Stimulated activated CD8-positive, alpha-beta memory T cell treated with anti-CD3 and anti-CD28 coated beads, Interleukin-12 subunit alpha, Interleukin-12 subunit beta, amount 100 ng/mL, for 24 hours (primary cell): ENCODE results near the gene FLRT1.

Source experiments
- DNase-seq: peaks from one replicate; pipeline ENCODE4 v3.0.0-alpha.2; 2020; ENCODE audit errors: extremely low read depth

The FLRT1 gene

DNA sequence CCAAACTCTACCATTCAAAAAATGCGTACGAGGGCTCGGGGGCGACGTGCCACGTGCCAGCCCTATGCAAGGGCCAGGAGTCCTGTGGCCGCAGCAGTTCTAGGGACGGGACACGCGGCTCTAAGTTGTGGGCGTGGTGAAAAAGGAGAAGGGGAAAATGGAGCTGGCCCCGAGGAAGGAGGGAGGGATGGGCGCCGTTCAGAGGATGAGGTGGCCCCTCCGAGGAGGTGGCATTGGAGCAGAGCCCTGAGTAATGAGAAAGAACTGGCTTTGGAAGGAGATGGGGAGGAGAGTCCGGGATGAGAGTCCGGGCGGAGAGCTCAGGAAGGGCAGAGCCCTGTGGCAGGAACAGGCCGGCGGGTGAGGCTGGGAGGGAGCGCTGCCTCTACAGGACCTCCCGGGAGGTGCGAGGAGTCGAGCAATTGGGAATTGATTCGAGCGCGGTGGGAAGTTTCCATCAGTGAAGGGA, 28.5 kb upstream of the FLRT1 start:
- DNase-seq, result no peak

DNA sequence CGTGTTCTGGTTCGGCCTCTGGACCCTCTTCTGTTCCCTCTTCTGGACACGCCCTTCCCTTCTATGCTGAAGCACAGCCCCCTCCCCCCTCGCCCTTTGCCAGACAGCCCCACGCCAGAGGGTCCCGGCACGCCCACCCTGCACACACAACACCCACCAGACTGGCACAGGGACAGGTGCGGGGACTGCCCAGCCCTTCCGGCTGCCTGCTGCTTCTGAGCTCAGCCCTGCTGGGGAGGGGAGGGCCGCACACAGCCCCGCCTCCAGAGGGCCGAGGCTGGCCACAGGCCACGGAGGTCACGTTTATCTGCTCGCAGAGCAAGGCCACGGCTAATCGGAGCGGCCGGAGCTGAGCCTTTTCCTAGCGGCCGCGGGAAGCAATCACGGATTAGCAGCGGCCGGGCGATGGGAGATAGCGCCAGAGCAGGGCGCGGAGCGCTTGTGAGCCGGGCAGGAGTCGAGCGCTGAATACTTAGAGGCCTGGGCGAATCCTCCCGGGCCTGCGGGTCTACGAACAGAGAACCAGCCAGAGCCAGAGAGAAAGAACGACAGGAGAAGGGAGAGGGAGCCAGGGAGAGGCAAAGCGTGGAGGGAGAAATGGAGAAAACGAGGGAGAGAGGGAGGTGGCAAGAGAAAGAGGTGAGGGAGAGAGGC, 28.0 kb upstream of the FLRT1 start:
- DNase-seq, result no peak

GRCh38 chr11:64008283-64008913, 27.3 kb upstream of the FLRT1 start:
- no peak for DNase-seq

GRCh38 chr11:64008914-64009633, 26.7 kb upstream of the FLRT1 start:
- no peak for DNase-seq

GRCh38 chr11:64009710-64010109, 26.0 kb upstream of the FLRT1 start:
- no peak for DNase-seq

- DNase-seq, result no peak
These were observed 24.9 kb upstream of the FLRT1 start for GRCh38 chr11:64010783-64011182.

- DNase-seq, result no peak
These were observed 24.4 kb upstream of the FLRT1 start for GRCh38 chr11:64011371-64011770.

- no peak for DNase-seq
These were observed 22.4 kb upstream of the FLRT1 start for GRCh38 chr11:64013141-64013896.

DNA sequence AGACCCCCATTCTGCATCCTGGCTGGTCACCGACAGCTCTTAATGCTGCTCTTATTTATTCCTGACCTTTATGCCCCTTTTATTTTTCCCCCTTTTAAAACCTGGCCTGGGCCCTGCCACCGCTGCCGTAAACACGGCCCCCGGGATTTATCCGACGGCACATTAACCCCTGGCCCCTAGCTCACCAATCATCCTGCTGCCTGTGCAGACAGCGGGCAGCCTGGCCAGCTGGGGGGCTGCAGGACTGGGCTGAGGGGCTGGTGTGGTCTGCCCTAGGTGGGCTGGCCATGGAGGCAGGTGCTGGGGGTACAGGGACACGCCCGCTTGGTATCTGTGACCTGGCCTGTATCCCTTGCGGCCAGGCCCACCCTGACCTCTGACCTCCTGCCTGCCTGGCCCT, 21.4 kb upstream of the FLRT1 start:
- DNase-seq, result no peak

- no peak for DNase-seq
These were observed 20.2 kb upstream of the FLRT1 start for GRCh38 chr11:64015510-64015909.

- no peak for DNase-seq
These were observed 19.5 kb upstream of the FLRT1 start for GRCh38 chr11:64015935-64016845.

DNA sequence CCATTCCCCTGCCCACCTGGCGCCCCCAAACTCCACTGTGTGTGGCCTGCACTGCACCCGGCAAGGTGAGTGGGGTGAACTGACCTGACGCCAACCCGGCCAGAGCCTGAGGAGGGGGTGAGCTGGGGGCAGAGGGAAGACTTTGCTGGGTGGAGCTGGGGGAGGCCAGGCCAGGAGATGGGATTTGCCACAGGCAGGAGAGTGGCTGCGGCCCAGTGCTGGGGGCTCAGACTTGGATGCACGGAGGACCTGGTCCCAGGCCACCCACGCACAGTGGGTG, 17.8 kb upstream of the FLRT1 start:
- no peak for DNase-seq

DNA sequence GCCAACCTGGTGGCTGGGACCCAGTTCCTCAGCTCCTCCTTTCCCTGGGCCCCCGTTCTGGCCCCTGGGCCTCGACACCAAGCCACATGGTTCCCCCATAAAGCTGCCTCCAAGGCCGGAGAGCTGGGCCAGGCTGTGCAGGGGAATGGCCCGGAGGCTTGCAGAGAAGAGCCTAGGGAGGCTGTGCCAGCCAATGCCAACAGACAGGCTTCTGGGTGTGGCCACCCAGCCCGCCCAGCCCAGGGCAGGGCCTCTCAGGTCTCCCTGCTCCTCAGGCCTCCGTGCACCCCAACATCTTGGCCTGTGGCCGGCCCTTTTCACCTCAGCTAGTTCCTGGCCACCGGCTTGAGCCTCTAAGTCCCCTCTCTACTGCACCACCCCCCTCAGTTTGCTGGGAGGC, 17.4 kb upstream of the FLRT1 start:
- no peak for DNase-seq

DNA sequence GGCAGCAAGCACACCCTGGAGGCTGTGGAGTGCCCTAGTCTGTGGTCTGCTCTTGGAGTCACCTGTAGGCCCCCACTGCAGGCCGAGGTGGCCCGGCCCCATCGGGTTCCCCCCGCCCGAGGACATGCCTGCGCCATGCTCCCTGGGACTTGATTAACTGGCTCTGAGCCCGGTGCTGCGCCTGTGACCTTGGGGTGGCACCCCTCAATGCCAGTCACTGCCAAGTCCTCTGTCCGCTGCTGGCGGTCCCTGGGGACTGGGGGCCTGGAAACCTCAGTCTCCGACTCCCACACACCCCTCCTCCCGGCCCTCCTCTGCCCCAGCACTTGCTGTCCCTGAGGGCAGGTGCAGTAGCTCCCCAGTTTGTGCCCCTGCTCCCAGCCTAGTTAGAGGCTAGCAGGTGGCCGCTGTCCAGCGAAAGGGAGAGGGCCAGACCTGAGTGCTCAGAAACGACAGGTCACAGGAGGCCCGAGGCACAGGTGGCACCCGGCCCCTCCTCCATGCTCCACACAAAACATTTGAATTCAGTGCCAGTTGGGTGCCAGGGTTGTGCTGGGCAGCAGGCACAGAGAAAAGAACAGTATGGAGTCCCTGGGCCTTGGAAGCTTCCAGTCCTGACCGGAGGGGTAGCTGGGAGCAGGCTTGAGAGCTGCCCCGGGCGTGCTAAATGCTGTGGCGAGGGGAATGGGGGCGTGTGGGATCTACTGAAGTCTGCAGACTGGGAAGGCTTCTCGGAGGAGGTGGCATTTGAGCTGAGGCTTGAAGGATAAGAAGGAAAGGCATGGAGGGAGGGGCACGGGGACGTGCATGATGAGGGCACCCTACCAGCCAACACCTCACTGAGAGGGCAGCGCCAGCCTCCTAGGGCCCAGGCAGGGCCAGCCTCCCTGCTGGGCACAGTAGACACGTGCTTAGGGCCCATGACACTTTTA, 16.4 kb upstream of the FLRT1 start:
- DNase-seq, result no peak

DNA sequence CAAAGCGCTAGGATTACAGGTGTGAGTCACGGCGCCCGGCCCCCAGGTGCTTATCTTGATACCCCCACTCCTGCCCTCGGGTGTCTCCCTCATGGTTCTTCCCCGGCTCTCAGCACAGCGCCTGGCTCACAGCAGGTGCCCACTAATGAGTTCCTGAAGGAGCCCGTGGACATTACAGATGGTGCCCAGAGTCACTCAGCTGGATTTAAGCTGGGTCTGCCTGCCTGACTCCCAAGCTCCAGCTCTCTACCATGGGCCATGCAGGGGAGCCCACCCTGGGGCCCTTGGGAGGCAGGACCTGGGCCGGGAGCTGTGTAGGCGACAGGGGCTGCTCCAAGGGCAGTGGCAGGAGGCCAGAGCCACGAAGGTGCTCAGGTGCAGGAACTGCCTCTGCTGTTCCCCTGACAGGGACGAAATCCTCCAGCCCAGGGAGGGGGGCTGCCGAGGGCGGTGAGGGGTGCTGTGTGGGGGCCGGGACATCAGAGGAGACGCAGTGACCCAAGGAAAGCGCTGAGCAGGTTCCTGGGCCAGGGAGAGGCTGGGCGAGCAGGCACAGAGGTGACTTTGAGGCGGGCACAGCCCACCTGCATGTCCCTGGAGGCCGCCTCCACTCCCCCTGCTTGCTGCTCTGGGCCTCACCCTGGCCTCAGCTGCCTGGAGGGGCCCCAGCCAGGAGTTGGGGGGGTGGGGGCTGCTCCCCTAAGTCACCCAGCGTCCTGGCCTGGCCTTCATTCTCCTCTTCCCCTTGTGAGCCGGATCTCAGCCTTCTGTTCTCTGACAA, 14.6 kb upstream of the FLRT1 start:
- no peak for DNase-seq

GRCh38 chr11:64021757-64022093, 14.0 kb upstream of the FLRT1 start:
- no peak for DNase-seq

- DNase-seq, result no peak
These were observed 13.5 kb upstream of the FLRT1 start for GRCh38 chr11:64022125-64022784.

DNA sequence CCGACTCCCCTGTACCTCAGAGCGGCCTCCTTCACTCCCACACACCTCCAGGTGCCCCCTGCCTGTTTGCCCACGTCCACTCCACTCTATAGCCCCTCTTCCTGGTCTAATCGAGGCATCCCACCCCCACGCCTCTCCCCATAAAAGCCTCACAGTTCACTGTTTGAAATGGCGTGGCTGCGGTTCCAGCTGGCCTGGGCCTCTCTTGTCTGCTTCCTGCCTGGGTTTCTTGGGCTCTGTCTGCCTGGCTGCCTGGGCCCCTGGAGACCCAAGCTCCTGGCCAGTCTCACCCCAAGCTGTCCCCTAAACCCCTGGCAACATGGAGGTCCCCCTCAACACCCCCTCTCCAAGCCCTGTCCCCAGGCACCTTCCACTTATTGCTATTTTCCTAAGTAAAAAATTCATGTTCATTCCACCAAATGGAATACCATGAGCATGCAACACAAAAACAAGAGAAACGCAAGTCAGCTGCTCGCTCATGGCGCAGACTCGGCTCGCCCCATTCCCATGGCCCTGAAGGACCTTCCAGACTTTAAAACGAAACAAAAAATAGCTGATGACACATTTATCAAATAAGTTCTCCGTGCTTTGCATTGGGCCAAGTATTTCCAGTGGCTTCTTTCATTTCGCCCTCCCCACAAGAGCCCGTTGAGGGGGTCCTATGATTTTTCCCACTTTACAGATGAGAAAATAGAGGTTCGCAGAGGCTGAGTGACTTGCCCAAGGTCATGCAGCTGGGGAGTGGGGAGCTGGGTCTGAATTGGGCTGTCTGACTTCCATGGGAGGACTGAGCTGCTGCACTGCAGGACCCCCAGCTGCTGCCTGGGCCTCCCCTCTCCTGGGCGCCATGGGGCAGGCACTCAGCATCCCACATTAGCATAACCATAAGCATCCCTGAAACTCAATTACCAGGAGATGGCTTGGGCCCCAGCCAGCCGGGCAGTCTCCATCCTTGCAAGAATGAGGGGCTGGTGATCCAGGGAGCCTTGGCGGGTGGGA, 11.7 kb upstream of the FLRT1 start:
- DNase-seq, result no peak
